ENCODE measurements around the gene CAMK1D. TPM values are rescaled to one million over a fixed set of nuclear protein-coding genes. Genes with fewer than 3 reads are reported as not detected.
"Not testable (repeated sequence)": the region's sequence is repeated elsewhere in the genome, so short reads cannot be mapped to it uniquely, and the experiment has no call there.

The CAMK1D gene
- total and polyA plus RNA-seq, 11 donors: 1.4 to 16.0 (median 2.5) TPM

- TF ChIP-seq CTCF (IDR thresholded peaks at IDR 0.05) (no peak), POLR2A (IDR thresholded peaks at IDR 0.05) (no peak)
- Histone ChIP-seq H3K36me3 (no peaks in the 10 kb centered on the region), H3K4me1 (no peaks in the 10 kb centered on the region), H3K27me3 (no peaks in the 10 kb centered on the region), H3K9me3 (peaks cover 0 to 2% (median 0%) of the 10 kb centered on the region in 12 donors), H3K4me3 (no peak overlapping the region), H3K27ac (no peak overlapping the region)
- DNase-seq (no peak), ATAC-seq (peak in 1 of 4 donors; percentile 33)
- intact Hi-C loops (cut with DNase I): no loop called here
- WGBS, 4 donors: 85 to 89% (median 88%) methylated on average over 10 of the region's 10 CpGs
These were observed 457.9 kb downstream of the CAMK1D start for GRCh38 chr10:12807096-12807755.

- no peak overlapping the region for H3K27ac ChIP-seq
- DNase-seq (no peak), ATAC-seq (peak in 3 of 4 donors; percentile 47 to 77 (median 51))
- 77 to 82% (median 79%) methylated on average over 11 of the region's 11 CpGs for WGBS, 4 donors
- H3K27me3 ChIP-seq: no peaks in the 10 kb centered on the region
- intact Hi-C loops (cut with DNase I): no loop called here
- TF ChIP-seq POLR2A (IDR thresholded peaks at IDR 0.05): no peak
- no peak for TF ChIP-seq CTCF (IDR thresholded peaks at IDR 0.05)
- no peaks in the 10 kb centered on the region for H3K36me3 ChIP-seq
- H3K4me3 ChIP-seq: no peak overlapping the region
- H3K4me1 ChIP-seq: no peaks in the 10 kb centered on the region
- H3K9me3 ChIP-seq: peaks cover 0 to 2% (median 0%) of the 10 kb centered on the region in 12 donors
These were observed 458.8 kb downstream of the CAMK1D start for GRCh38 chr10:12808014-12808613.

GRCh38 chr10:12810046-12810445, 460.7 kb downstream of the CAMK1D start:
- ATAC-seq; H3K4me1 ChIP-seq; intact Hi-C loops (cut with DNase I); H3K4me3 ChIP-seq; H3K27me3 ChIP-seq; H3K27ac ChIP-seq; DNase-seq: not testable (repeated sequence)
- Histone ChIP-seq H3K9me3 (peaks cover 0 to 12% (median 0%) of the 10 kb centered on the region in 12 donors), H3K36me3 (peaks cover 0 to 11% (median 3%) of the 10 kb centered on the region in 9 donors)
- WGBS, 4 donors: 93 to 96% (median 94%) methylated on average over 6 of the region's 6 CpGs
- TF ChIP-seq CTCF (IDR thresholded peaks at IDR 0.05): peak in 3 of 12 donors; percentile 8 to 11 (median 10)

- peaks cover 0 to 25% (median 3%) of the 10 kb centered on the region in 9 donors for H3K36me3 ChIP-seq
- no peak for TF ChIP-seq CTCF (IDR thresholded peaks at IDR 0.05)
- H3K9me3 ChIP-seq: peaks cover 0 to 12% (median 0%) of the 10 kb centered on the region in 12 donors
- WGBS, 4 donors: 87 to 92% (median 89%) methylated on average over 14 of the region's 14 CpGs
- H3K4me1 ChIP-seq: no peaks in the 10 kb centered on the region
- H3K4me3 ChIP-seq: no peak overlapping the region
- ATAC-seq (no peak), DNase-seq (no peak)
- intact Hi-C loops (cut with DNase I): no loop called here
- H3K27ac ChIP-seq: no peak overlapping the region
- H3K27me3 ChIP-seq: no peaks in the 10 kb centered on the region
These were observed 462.5 kb downstream of the CAMK1D start for GRCh38 chr10:12811826-12812225.

All from heart left ventricle (tissue), 16 donors.